ENCODE measurements around the gene GGT6.
"Not testable (repeated sequence)": the region's sequence is repeated elsewhere in the genome, so short reads cannot be mapped to it uniquely, and the experiment has no call there.

GGT6 gene

DNA sequence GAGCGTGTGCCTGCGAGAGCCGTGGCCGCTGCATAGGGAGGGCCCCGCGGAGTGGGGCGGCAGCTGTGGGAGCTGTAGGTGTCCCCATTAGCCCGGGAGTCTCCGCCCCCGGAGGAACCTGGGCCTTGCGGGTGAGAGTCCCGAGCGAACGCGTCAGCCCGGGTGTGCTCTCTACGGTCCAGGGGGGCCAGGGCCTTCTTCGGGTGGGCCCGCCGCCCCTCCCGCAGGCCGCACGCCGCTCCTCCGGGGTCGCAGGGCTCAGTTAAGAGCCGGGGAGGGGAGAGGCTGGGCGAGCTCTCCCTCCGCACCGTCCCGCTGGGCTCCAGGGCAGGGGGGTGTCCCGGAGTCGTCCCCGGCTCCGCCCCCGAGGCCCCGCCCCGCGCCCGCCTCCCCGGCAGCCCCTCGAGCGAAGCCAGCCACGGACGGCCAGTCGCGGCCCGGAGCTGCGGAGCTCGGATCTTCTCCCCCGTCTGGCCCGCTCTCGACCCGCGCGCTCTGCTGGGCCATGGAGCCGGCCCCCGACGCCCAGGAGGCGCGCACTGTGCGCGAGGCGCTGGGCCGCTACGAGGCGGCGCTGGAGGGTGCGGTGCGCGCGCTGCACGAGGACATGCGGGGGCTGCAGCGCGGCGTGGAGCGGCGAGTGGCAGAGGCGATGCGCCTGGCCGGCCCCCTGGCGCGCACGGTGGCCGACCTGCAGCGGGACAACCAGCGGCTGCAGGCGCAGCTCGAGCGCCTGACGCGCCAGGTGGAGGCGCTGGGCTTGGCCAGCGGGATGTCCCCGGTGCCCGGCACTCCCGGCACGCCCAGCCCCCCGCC lies 23.9 kb upstream of the GGT6 start, which contains the start of gene SMTNL2:
Gene SMTNL2, plus strand, starts transcription at position 429 of the 816 bp plus-strand sequence. Its CDS starts 77 bp downstream, at position 506.
- Histone ChIP-seq H3K36me3 (ENCODE audit: control insufficient read depth, insufficient read depth, low read length) (no peaks in the 10 kb centered on the region), H3K27ac (ENCODE audit: low read depth, low read length) (no peak within 1 kb of the TSS), H3K27me3 (ENCODE audit: control insufficient read depth, insufficient read depth, low read length) (peaks cover 45% of the 10 kb centered on the region), H3K9me3 (ENCODE audit: control insufficient read depth, insufficient read depth, low read length) (no peaks in the 10 kb centered on the region), H3K9ac (ENCODE audit: low read depth, low read length) (no peak within 1 kb of the TSS), H3K4me1 (ENCODE audit: control insufficient read depth, insufficient read depth, low read length) (peaks cover 10% of the 10 kb centered on the region; the same call in 1 of the 2 replicates), H3K4me3 (ENCODE audit: low read depth, low read length) (peak within 1 kb of the TSS; percentile 66)

DNA sequence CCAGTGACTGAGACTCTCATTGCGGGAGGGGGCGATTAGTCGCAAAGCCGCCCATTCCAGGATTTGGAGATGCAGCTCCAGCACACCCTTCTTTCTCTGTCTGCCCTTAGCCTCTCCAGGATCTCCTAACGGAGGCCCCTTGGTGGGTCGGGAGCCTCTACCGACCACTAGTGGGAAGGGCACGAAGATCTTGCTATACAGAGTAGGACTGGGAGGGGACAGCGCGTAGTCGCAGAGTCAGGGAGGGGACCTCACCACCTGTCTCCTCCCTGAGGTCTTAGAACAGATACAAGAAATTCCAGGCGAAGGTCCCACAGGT lies 23.4 kb upstream of the GGT6 start:
- H3K36me3 ChIP-seq (ENCODE audit: control insufficient read depth, insufficient read depth, low read length): no peaks in the 10 kb centered on the region
- H3K9ac ChIP-seq (ENCODE audit: low read depth, low read length): no peak overlapping the region
- H3K4me1 ChIP-seq (ENCODE audit: control insufficient read depth, insufficient read depth, low read length): peaks cover 10% of the 10 kb centered on the region; the same call in 1 of the 2 replicates
- H3K9me3 ChIP-seq (ENCODE audit: control insufficient read depth, insufficient read depth, low read length): no peaks in the 10 kb centered on the region
- no peak overlapping the region for H3K27ac ChIP-seq (ENCODE audit: low read depth, low read length)
- H3K27me3 ChIP-seq (ENCODE audit: control insufficient read depth, insufficient read depth, low read length): peaks cover 45% of the 10 kb centered on the region
- peak overlapping the region; percentile 66 for H3K4me3 ChIP-seq (ENCODE audit: low read depth, low read length)

DNA sequence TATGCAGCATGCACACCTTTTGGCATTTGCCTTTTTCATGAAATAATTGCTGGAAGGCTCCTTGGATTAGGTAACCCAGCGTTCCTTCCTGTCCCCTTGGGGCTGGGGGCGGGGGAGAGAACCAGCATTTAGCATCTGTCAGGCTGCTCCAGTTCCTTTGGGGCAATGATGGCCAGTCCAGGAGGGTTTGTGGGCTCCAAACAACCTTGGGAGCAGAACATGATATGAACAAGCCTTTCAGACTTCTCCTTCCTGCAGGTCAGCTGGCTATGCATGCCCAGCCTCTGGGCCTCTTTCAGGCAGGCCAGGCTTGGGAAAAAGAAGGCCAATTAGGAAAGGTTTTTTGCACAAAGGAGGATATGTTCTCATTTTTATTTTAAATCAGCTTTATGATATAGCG lies 22.8 kb upstream of the GGT6 start:
- H3K27ac ChIP-seq (ENCODE audit: low read depth, low read length): no peak overlapping the region
- no peak overlapping the region for H3K9ac ChIP-seq (ENCODE audit: low read depth, low read length)
- H3K4me1 ChIP-seq (ENCODE audit: control insufficient read depth, insufficient read depth, low read length): peaks cover 10% of the 10 kb centered on the region; the same call in 1 of the 2 replicates
- H3K27me3 ChIP-seq (ENCODE audit: control insufficient read depth, insufficient read depth, low read length): peaks cover 45% of the 10 kb centered on the region
- H3K9me3 ChIP-seq (ENCODE audit: control insufficient read depth, insufficient read depth, low read length): no peaks in the 10 kb centered on the region
- H3K36me3 ChIP-seq (ENCODE audit: control insufficient read depth, insufficient read depth, low read length): no peaks in the 10 kb centered on the region
- no peak overlapping the region for H3K4me3 ChIP-seq (ENCODE audit: low read depth, low read length)

- Histone ChIP-seq H3K4me1 (ENCODE audit: control insufficient read depth, insufficient read depth, low read length) (peaks cover 10% of the 10 kb centered on the region; the same call in 1 of the 2 replicates), H3K36me3 (ENCODE audit: control insufficient read depth, insufficient read depth, low read length) (no peaks in the 10 kb centered on the region), H3K9me3 (ENCODE audit: control insufficient read depth, insufficient read depth, low read length) (no peaks in the 10 kb centered on the region), H3K27me3 (ENCODE audit: control insufficient read depth, insufficient read depth, low read length) (peaks cover 45% of the 10 kb centered on the region), H3K27ac (ENCODE audit: low read depth, low read length) (no peak overlapping the region), H3K4me3 (ENCODE audit: low read depth, low read length) (no peak overlapping the region), H3K9ac (ENCODE audit: low read depth, low read length) (no peak overlapping the region)
Measured at GRCh38 chr17:4582691-4583090, 22.3 kb upstream of the GGT6 start.

DNA sequence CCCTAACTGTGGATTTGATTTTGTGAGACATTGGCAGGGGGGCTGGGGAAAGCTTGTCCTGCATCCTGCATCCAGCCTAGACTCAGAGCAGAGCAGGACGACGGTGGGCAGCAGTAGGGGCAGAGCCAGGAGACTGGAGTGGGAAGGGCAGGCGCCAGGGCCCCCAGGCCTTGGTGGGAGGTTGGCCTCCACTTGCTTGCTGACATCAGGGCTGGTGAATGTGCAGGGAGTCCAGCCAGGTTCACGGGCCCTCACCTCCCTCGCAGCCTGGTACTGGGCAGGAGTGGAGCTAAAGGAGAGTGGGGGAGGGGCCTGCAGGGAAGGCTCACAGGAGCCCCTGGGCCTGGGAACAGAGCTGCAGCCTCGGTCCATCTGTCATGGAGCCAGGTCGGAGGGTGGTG lies 21.7 kb upstream of the GGT6 start:
- Histone ChIP-seq H3K9me3 (ENCODE audit: control insufficient read depth, insufficient read depth, low read length) (no peaks in the 10 kb centered on the region), H3K36me3 (ENCODE audit: control insufficient read depth, insufficient read depth, low read length) (no peaks in the 10 kb centered on the region), H3K4me1 (ENCODE audit: control insufficient read depth, insufficient read depth, low read length) (peaks cover 15% of the 10 kb centered on the region; the same call in 1 of the 2 replicates), H3K4me3 (ENCODE audit: low read depth, low read length) (no peak overlapping the region), H3K27me3 (ENCODE audit: control insufficient read depth, insufficient read depth, low read length) (peaks cover 45% of the 10 kb centered on the region), H3K9ac (ENCODE audit: low read depth, low read length) (no peak overlapping the region), H3K27ac (ENCODE audit: low read depth, low read length) (no peak overlapping the region)

GRCh38 chr17:4580291-4580690 lies 19.9 kb upstream of the GGT6 start:
- Histone ChIP-seq H3K9ac (ENCODE audit: low read depth, low read length) (no peak overlapping the region), H3K27me3 (ENCODE audit: control insufficient read depth, insufficient read depth, low read length) (peaks cover 33% of the 10 kb centered on the region), H3K36me3 (ENCODE audit: control insufficient read depth, insufficient read depth, low read length) (no peaks in the 10 kb centered on the region), H3K4me1 (ENCODE audit: control insufficient read depth, insufficient read depth, low read length) (peaks cover 29% of the 10 kb centered on the region), H3K4me3 (ENCODE audit: low read depth, low read length) (no peak overlapping the region), H3K27ac (ENCODE audit: low read depth, low read length) (no peak overlapping the region), H3K9me3 (ENCODE audit: control insufficient read depth, insufficient read depth, low read length) (no peaks in the 10 kb centered on the region)

- no peak overlapping the region for H3K27ac ChIP-seq (ENCODE audit: low read depth, low read length)
- H3K36me3 ChIP-seq (ENCODE audit: control insufficient read depth, insufficient read depth, low read length): no peaks in the 10 kb centered on the region
- no peaks in the 10 kb centered on the region for H3K9me3 ChIP-seq (ENCODE audit: control insufficient read depth, insufficient read depth, low read length)
- no peak overlapping the region for H3K4me3 ChIP-seq (ENCODE audit: low read depth, low read length)
- no peak overlapping the region for H3K9ac ChIP-seq (ENCODE audit: low read depth, low read length)
- peaks cover 27% of the 10 kb centered on the region for H3K27me3 ChIP-seq (ENCODE audit: control insufficient read depth, insufficient read depth, low read length)
- peaks cover 25% of the 10 kb centered on the region for H3K4me1 ChIP-seq (ENCODE audit: control insufficient read depth, insufficient read depth, low read length)
Measured at GRCh38 chr17:4579678-4580077, 19.3 kb upstream of the GGT6 start.

DNA sequence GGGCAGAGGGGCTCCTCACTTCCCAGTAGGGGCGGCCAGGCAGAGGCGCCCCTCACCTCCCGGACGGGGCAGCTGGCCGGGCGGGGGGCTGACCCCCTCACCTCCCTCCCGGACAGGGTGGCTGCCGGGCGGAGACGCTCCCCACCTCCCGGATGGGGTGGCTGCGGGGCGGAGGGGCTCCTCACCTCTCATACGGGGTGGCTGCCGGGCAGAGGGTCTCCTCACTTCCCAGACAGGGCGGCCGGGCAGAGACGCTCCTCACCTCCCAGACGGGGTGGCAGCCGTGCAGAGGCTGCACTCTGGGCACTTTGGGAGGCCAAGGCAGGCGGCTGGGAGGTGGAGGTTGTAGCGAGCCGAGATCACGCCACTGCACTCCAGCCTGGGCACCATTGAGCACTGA lies 18.0 kb upstream of the GGT6 start:
- Histone ChIP-seq H3K4me1 (ENCODE audit: control insufficient read depth, insufficient read depth, low read length) (peaks cover 25% of the 10 kb centered on the region), H3K27me3 (ENCODE audit: control insufficient read depth, insufficient read depth, low read length) (peaks cover 13% of the 10 kb centered on the region)
- H3K27ac ChIP-seq (ENCODE audit: low read depth, low read length); H3K36me3 ChIP-seq (ENCODE audit: control insufficient read depth, insufficient read depth, low read length); H3K4me3 ChIP-seq (ENCODE audit: low read depth, low read length); H3K9ac ChIP-seq (ENCODE audit: low read depth, low read length); H3K9me3 ChIP-seq (ENCODE audit: control insufficient read depth, insufficient read depth, low read length): not testable (repeated sequence)

DNA sequence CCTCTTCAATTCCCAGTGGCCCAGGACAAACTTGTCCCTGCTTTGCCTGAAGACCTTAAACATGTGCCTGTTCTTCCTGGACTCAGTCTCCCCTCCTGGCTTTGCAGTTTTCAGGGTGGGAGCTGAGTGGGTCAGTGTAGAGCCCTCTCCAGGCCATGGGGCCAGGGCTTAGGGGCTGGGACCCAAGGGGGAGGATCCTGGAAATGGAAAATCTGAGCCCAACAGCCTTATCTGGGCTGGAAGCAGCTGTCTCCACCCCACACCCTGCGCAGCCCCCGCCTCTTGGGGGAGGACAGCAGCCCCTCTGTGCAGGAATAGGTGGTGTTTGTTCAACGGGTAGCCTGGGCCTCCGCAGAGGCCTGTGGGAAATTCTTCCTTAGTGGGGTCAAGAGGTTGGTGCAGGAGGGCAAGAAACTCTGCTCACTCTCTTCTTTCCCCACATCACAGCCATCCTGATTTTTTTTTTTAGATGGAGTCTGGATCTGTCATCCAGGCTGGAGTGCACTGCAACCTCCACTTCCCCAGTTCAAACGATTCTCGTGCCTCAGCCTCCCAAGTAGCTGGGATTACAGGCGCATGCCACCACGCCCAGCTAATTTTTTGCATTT lies 17.1 kb upstream of the GGT6 start:
- Histone ChIP-seq H3K4me1 (ENCODE audit: control insufficient read depth, insufficient read depth, low read length) (peaks cover 25% of the 10 kb centered on the region), H3K4me3 (ENCODE audit: low read depth, low read length) (no peak overlapping the region), H3K27me3 (ENCODE audit: control insufficient read depth, insufficient read depth, low read length) (peaks cover 5% of the 10 kb centered on the region), H3K36me3 (ENCODE audit: control insufficient read depth, insufficient read depth, low read length) (no peaks in the 10 kb centered on the region), H3K9ac (ENCODE audit: low read depth, low read length) (no peak overlapping the region), H3K9me3 (ENCODE audit: control insufficient read depth, insufficient read depth, low read length) (no peaks in the 10 kb centered on the region), H3K27ac (ENCODE audit: low read depth, low read length) (no peak overlapping the region)

- no peaks in the 10 kb centered on the region for H3K9me3 ChIP-seq (ENCODE audit: control insufficient read depth, insufficient read depth, low read length)
- H3K4me3 ChIP-seq (ENCODE audit: low read depth, low read length): no peak overlapping the region
- H3K36me3 ChIP-seq (ENCODE audit: control insufficient read depth, insufficient read depth, low read length): no peaks in the 10 kb centered on the region
- no peak overlapping the region for H3K27ac ChIP-seq (ENCODE audit: low read depth, low read length)
- no peak overlapping the region for H3K9ac ChIP-seq (ENCODE audit: low read depth, low read length)
- peaks cover 21% of the 10 kb centered on the region for H3K4me1 ChIP-seq (ENCODE audit: control insufficient read depth, insufficient read depth, low read length)
- H3K27me3 ChIP-seq (ENCODE audit: control insufficient read depth, insufficient read depth, low read length): no peaks in the 10 kb centered on the region
Measured at GRCh38 chr17:4576729-4577322, 16.4 kb upstream of the GGT6 start.

DNA sequence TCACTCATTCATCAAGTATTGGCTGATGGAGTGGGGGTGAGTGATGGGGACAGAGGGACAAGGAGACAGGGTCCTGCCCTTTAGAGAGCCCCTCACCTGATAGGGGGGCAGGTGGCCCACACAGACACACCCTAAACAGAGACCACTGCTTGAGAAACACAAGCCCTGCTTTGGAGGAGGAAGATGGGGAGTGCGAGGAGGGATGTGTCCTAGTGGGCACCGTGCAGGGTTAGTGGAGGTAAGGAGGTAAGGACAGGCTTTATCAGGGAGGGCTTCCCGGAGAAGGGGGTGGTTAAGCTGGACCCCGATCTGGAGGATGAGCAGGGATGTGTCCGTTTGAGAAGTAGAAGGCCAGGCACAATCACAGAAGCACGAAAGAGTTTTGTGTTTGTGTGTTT lies 15.8 kb upstream of the GGT6 start:
- Histone ChIP-seq H3K27ac (ENCODE audit: low read depth, low read length) (no peak overlapping the region), H3K36me3 (ENCODE audit: control insufficient read depth, insufficient read depth, low read length) (no peaks in the 10 kb centered on the region), H3K4me3 (ENCODE audit: low read depth, low read length) (no peak overlapping the region), H3K9ac (ENCODE audit: low read depth, low read length) (no peak overlapping the region), H3K9me3 (ENCODE audit: control insufficient read depth, insufficient read depth, low read length) (no peaks in the 10 kb centered on the region), H3K4me1 (ENCODE audit: control insufficient read depth, insufficient read depth, low read length) (peaks cover 21% of the 10 kb centered on the region), H3K27me3 (ENCODE audit: control insufficient read depth, insufficient read depth, low read length) (no peaks in the 10 kb centered on the region; the same call in 1 of the 2 replicates)

Measured in HUES48 (cell line).